HG02763 (cell line): ENCODE results near the gene PHKG2.

Source experiments
- ATAC-seq: cut with Tn5 transposase; IDR thresholded peaks from one replicate; pipeline ENCODE4 v1.9.1; 2021; ENCODE audit warnings: mild to moderate bottlenecking, moderate library complexity; ENCODE audit not compliant: unreplicated experiment

Gene PHKG2

DNA sequence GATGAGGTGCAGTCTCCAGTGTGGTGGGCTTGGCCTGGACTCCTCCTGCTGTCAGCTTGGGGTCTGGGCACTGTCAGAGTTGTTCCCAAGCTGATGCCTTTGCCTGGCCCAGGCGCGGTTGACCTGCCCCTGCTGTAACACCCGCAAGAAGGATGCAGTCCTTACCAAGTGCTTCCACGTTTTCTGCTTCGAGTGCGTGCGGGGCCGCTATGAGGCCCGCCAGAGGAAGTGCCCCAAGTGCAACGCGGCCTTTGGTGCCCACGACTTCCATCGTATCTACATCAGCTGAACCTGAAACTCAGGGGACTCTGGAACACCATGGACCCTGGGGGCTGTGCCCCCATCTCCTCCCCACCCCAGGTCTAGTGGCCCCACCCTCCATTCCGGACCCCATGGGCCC lies 25.6 kb downstream of the PHKG2 start:
- ATAC-seq, result no peak

DNA sequence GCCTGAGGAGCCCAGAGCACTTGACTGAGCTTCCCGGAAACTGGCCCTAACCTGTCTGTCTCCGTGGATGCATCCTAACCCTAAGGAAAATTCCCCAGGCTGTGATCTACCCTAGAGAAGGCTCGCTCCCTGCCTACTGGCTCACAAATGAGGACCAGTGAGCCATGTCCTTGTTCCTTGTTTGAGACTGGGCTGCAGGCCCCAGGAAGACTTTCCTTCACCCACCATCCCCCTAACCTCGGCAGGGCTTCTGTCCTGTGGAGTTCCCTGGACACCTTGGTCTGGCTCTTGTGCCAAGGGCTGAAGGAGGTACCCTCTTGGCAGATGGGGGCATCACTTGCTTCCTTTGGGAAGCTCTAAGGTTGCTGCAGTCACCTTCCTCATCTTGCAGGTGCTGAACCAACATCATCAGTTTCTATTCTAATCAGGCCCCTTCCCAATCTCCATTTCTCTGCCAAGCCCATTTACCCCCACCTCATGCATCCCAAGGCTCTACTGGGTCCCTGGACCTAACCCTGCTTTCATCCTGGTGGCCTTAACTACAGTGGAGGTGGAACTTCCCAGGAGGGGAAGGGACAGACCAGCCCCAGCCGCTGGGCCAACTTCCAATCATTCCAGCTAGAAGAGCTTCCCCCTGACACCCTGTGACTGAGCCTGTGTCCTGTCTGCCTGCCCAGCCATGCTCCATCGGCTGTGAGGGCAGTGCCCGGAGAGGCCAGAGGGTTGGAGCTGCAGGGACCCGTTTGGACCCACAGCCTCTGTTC lies 26.3 kb downstream of the PHKG2 start:
- no peak for ATAC-seq

DNA sequence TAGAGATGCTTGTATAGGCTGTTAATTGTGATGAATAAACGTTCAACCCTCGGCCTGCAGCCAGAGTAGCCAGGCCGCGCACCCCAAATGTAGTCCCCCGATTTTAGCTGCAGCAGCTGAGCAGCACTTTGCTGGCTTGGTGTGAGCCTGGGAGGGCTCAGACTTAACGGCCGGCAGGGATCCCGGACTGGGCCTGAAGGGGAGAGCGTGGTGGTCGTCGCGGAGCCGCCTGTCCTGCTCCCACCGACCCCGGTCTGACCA lies 26.8 kb downstream of the PHKG2 start:
- ATAC-seq, result no peak

DNA sequence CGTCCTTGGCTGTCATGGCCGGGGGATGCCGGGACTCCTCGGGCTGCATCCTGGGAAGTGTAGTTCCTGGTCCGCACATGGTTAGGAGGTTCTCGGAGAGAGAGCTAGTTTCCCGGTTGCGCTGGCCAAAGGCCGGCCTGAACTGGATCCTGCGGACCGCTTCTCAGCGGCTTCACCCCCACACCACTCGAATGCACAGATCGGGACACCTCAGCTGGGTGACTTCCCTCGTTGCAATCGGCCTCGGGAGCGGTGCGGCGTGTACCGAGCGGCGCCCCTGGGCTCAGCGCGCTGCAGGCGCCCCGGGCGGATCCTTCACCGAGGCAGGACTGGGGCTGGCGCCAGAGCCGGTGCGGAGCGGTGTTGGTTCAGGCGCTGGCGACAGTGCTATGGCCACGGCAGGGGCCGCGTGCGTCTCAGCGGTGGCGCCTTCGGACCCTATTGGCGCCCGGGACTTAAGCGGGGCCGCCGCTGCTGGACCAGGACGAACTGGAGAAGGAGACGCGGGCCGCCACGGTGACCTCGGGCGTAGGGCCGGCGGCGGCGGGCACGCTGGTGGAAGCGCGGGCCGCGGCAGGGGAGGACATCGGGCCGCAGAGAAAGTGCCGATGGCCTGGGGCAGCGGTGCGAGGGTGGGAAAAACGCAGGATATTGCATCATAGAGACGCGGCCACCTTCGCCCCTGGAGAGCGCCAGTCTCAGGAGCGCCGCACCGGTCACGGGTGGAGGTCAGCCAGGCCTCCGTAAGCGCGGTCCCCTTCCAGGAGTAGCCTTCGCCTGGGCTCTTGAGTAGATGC lies 27.4 kb downstream of the PHKG2 start:
- ATAC-seq, result no peak

DNA sequence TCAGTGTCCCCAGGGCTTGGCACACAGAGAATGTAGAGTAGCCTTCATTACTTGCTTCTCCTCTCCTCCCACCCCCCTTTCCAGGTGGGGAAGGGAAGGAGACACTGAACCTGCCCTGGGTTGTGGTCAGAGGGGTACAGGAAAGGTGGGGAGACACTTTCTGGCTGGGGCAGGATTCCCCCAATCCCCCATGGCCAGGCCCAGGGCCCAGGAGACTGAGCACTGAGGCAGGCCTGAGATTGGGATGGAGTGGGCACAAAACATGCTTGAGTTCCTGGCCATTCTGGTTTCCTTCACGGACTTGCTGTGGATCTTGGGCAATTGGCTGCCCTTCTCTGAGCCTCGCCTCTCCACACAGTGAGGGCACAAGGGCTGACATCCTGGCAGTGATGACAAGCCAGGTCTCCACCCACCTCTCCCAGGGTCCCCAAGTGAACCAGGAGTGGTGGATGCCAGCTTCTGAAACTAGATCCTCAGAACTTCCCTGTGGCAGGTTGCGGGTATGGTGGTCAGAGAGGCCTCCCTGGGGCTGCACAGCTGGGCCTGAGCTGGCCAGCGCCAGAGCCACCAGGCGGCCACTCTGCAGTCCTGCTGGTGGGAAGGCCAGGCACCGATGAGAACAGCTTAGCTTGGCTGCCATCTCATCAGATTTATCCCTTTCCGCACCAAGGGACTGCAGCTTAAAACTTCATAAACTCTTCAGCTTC lies 29.5 kb downstream of the PHKG2 start:
- no peak for ATAC-seq

DNA sequence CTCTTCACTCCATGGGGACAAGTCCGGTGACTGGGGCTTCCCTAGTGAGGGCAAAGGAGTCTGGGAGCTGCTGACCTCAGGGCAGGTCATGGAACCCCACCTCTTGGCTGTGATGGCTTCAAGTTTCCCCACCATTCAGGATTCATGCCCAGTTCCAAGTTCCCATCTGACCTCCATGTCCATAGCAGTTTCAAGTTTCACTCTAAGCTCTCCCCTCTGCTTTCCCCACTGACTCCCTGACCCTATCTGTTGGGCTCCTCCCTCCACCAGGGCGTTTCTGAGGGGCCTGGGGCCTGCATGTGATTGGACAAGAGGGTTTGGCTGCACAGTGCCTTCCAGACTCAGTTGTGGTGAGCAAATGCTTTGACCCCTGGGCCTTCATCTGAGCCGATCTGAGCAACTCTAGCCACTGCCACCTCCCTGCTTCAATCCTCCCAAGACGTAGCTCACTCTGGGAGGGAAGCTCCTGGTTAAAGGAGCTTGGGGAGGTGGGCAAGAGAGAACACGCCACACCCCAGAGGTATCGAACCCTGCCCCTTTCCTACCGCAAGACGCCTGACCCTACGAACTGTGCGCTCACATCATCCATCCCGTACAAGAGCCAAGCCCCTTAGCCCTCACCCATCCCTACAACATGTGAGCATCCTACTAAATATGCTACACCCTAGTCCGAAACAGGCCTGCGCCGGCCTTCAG lies 30.5 kb downstream of the PHKG2 start:
- ATAC-seq, result no peak

DNA sequence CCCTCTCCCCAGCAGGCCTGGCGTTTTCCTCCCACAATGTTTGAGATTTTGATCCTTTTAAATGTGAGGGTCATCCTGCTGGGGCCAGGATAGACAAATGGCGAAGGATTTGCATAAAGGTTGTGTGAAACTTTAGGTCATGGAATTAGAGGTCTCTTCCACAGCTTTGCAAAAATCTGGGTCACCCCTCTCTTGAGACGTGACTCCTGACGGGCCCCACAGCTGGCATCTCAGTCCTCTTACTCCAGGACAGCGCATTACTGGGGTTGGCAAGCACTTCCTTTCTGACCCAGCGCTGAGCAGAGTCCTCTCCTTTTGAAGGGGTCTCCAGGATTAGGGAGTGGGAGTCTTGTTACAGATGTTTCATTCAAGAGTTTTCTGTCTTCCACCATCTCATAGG lies 31.4 kb downstream of the PHKG2 start:
- no peak for ATAC-seq

DNA sequence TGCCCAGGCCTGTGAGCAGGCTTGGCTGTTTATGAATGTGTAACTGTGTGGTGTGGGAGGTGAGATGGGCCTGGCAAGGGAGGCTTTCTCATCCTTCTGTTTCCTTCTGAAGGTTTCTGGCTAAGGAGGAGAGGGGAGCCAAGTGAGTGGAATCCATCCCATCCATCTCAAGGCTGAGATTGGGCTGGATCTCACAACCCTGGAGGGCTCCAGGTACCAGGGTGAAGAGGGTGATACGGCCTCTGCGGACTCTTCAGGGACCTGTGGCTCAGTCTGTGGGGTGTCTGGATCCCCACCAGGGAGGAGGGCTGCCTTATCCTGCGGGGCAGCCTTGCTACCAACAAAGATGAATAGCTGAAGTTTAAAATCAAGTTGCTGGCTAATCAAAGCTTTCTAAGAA lies 31.8 kb downstream of the PHKG2 start:
- no peak for ATAC-seq

DNA sequence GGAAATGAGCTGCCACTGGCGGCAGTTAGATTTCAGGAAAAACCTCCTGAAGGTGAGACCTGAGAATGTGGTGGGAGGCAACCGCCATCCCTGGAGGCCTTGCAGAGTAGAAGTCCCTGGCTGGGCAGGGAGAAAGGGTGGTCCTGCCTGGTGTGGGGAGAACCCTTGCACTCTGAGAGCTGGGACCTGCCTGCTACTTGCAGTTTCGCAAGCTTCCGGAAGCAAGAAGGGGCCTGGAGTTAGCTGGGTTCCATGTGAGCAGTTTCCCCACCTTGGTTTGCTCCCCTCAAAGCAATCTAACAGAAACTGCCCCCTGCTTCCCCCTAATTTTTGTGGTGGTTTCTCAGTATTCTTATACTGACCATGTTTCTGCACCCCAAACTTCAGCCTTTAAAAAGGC lies 32.3 kb downstream of the PHKG2 start:
- ATAC-seq, result no peak

DNA sequence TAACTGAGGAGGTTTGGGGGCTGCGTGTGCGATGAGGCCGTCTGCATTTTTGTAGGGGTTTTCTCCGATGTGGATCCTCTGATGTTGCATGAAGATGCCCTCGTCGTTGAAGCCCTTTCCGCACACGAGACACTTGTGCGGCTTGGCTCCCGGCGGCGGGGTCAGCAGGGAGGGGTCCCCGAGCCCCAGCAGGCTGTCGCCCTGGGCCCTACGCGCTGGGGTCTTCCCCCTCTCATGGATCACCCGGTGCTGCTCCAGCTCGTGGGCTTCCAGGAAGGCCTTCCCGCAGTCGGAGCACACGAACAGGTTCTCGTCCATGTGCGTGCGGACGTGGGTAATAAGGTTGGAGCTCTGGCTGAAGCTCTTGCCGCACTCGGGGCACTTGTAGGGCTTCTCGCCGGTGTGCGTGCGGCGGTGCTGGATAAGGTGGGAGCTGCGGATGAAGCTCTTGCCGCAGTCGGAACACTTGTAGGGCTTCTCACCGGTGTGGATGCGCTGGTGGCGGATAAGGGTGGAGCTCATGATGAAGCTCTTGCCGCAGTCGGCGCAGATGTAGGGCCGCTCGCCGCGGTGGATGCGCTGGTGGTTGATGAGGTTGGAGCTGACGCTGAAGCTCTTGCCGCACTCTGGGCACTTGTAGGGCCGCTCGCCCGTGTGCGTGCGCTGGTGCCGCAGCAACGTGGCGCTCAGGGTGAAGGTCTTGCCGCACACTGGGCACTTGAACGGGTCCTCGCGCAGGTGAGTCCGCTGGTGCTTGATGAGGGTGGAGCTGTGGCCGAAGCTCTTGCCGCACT lies 34.5 kb downstream of the PHKG2 start:
- ATAC-seq, result no peak

DNA sequence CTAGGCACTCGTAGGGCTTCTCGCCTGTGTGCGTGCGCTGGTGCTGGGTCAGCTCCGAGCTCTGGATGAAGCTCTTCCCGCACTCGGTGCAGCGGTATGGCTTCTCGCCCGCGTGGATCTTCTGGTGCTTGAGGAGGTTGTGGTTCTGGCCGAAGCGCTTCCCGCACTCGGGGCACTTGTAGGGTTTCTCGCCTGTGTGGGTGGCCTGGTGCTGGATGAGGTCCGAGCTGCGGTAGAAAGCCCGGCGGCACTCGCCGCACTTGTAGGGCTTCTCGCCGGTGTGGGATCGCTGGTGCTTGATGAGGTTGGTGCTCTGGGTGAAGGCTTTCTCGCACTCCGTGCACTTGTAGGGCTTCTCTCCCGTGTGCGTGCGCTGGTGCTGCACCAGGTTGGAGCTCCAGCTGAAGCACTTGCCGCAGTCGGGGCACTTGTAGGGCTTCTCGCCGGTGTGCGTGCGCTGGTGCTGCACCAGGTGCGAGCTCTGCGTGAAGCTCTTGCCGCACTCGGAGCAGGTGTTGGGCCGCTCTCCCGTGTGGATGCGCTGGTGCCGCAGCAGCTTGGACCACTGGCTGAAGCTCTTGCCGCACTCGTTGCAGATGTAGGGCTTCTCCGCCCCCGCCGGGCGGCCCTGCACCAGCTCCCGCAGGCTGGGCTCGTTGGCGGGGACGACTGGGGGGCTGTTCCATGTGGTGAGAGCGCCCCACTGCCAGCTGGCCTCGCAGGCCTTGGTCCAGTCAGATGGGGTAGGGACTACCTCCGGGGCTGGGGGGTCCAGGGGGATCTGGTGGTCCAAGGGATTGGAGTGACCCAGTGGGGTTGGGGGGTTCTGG lies 35.3 kb downstream of the PHKG2 start:
- ATAC-seq, result no peak

DNA sequence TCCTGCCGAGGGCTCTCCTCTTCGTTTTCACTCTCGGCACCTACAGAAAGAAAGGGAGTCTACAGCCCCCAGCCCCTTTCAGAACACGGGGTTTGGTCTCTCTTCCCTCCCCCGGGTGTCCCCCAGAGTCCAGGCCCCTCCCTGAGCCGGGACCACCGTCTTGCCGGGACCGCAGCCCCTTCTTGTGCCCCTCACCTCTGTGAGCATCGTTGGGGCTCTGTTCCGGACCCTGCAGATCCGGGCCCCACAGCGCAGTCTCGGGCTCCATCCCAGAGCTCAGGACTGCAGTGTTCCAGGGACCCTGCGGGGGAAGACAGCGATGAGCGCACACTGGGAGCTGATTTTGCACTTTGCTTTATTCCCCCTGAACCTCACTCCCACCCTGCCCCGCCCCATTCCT lies 36.0 kb downstream of the PHKG2 start:
- ATAC-seq, result no peak

DNA sequence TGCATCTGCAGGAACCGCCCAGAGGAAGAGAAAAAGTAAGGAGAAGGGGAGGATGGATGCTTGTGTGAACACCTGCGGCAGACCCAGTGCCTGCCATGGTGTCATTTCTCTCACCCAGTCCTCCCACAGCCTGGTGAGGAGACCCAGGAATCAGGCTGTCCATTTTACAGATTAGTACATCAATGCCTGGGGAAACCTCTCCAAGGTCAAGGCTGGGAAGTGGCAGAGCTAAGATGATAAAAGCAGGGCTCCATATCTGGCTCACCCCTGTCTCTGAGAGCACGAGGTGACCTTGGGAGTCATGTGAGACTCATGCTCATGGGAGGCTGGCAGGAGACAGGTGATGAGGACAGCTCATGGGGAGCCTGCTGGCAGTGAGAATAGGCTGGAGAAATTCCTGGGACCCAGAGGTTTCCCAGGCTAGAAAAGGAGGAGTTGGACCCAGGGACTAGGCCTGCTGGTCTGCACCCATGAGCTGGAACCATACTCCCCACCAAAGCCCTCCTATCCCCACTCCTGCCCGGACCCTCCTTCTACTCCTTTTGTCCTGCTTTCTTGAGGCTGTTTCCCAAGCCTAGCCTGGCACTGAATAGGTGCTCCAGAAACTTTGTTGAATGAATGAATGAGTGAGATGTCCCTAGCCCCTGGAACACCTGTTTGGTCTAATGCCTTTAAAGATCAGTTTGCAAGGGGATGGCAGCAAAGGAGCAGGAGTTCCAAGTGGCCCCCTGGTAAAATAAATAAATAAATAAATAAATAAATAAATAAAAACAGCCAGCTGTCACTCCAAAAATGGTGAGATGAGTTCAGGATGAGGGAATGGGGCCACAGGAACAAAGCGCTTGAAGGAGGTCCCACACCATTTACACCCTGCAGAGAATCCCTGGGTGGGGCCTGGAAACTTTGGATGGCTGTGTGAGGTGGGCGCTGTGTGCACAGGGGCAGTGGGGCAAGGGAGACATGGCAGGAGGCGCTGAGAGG lies 37.2 kb downstream of the PHKG2 start:
- no peak for ATAC-seq

DNA sequence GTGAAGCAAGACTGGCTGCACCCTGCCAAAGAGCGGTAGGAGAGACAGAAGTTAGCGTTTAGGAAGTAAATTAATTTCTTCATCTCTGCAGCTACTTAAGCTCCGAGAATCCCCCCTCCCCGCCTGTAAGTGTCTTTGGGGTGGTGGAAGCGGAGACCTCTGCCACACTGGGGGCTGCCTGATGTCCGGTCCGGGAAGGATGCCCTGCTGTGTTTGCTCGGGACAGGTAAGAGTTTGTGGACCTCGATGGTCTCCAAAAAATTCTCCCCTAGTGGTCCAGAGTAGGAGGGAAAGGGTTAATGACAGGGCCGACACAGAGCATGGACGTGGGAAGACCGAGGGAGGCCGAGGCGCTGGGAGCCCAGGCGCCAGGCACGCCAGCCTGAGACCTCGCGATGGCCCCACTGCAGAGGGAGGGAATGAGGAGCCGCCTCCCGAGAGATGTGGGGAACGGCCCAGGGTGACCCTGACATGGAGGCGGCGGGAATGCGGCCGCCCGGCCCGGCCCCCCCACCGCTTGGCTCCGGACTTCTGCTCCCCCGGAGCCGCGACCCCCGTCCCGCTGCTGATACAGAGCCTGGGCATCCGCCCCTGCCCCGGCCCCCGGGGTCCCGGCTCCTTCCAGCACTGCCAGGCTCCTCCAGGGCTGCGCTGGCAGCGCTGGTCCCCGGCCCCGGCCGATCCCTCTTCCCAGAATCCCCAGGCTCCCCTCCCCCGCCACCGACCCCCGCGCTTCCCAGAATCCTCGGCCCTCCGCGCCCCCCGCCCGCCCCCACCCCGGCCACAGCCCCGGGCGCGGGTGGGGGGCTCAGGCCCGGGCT lies 38.1 kb downstream of the PHKG2 start:
- no peak for ATAC-seq

DNA sequence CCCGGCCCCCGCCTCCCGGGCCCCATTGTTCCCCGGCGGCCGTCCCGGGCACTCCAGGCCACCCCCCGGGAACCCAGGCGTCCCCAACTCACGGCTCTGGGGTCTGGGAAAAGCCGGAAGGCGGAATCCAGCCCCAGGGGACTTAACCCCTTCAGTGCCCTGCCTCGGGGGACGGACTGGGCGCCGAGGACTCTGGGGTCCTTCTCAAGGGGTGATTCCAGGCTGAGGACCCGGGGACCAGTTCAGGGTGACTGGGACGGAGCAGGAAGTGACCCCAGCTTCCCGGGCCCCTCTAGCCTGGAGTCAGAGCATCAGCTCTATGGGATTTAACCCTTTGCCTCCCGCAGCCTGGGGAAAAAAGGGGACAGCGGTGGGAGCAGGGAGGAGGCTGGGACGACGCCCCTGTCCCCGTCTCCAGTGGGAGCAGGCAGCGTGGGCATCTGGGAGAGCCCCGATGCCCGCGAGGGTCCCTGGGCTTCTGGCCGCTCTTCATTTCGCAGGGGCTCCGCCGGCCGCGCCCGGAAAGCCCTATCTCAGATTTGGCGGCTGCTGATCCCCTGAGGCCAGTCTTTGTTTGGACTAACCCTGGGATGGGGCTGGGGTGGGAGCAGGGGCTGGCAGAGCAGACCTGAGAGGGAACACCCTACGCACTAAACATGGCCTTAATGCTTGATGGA lies 38.8 kb downstream of the PHKG2 start, which contains the start of gene ZNF629:
Gene ZNF629 (minus strand): TSS at position 270 of the 677 bp plus-strand sequence. CDS start 2,723 bp downstream, outside the sequence.
- no peak for ATAC-seq

DNA sequence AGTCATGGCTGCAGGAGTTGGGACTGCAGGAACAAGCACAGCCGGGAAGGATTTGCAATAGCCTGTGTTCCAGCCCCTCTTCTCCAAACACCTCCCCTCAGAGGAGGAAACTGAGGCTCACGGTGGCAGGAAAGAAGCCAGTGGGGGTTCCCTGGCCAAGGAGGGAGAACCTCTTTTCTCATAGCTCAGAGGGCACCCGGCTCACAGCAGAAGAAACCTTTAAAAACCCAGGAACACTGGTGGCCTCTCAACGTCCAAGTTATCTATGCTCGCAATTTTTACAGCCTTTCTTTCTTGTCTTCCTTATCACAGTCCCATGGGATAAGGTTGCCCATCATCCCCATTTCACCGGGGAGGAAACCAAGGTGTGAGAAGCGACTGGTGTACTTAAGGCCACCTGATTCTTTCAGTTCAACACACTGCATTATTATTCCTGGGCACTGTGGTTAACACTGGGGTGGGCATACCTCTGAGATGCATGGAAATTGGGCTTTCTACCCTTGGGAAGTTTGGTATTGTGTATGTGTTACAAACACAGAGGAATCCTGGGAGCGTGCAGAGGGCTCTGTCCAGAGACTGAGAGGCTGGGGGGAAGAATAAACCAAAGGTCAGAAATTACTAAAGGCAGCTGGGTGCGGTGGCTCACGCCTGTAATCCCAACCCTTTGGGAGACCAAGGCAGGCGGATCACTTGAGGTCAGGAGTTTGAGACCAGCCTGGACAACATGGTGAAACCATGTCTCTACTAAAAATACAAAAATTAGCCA lies 39.6 kb downstream of the PHKG2 start:
- no peak for ATAC-seq
